ENCODE results near the gene LAMA3. TPM values are rescaled to one million over a fixed set of nuclear protein-coding genes. Genes with fewer than 3 reads are reported as not detected.

The LAMA3 gene
- total and polyA plus RNA-seq, 2 experiments from 2014 or later, result 3.9 to 4.9 TPM

DNA sequence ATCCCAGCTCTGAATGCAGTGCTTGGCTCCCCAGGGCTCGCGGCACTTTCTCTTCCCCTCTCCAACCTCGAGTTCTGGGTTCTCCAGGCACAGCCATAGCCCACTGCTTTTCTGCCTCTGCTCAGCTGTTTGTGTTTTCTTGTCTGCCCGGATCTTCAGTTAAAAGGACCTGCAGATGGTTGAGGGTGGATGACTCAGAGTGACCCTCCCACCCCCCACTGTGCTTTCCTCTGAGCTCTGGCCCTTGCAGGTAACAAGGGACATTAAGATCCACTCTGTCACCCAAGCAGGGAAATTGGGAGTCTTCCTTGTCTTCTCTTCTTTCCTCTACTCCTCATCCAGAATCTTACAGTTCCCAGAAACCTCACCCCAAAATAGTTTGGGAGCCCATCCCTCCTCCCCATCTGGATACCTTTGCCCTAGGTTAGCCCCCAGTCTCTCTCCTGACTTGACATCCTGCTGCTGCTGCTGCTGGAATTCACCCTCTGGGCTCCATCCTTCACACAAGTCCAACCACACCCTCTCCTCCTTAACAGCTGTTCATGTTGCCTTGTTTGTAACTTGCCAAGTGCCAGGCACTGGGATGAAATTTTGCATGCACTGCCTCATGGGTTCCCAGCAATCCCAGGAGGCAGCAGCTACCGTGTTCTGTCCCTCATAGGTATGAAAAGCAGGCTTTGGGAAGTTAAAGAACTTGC lies 167.4 kb downstream of the LAMA3 start:
- peaks cover 19% of the 10 kb centered on the region for H3K4me1 ChIP-seq (ENCODE audit: insufficient read depth)
- H3K79me2 ChIP-seq (replicated peaks; ENCODE audit: insufficient read depth), result no peaks in the 10 kb centered on the region
- Mint-ChIP-seq H3K36me3 (ENCODE audit: low read depth) (no peaks in the 10 kb centered on the region), H3K27ac (no peak overlapping the region), H3K4me3 (no peak overlapping the region), H3K4me1 (peaks cover 15% of the 10 kb centered on the region), H3K9me3 (no peaks in the 10 kb centered on the region; the same call in 2 of the 3 replicates), H3K27me3 (ENCODE audit: insufficient read depth, low read depth, poor library complexity) (peaks cover 5% of the 10 kb centered on the region)
- H3F3A ChIP-seq (replicated peaks; ENCODE audit: low read depth), result no peaks in the 10 kb centered on the region; the same call in 1 of the 2 replicates
- peaks cover 9% of the 10 kb centered on the region for H3K9me2 ChIP-seq (ENCODE audit: insufficient read depth)
- no peak overlapping the region for H2AFZ ChIP-seq
- ATAC-seq, result no peak
- no peaks in the 10 kb centered on the region for H3K36me3 ChIP-seq (ENCODE audit: insufficient read depth)
- no peaks in the 10 kb centered on the region for H4K20me1 ChIP-seq (replicated peaks; ENCODE audit: insufficient read depth)
- H3K27me3 ChIP-seq (ENCODE audit: insufficient read depth), result no peaks in the 10 kb centered on the region
- DNase-seq (ENCODE audit: low spot score), result no peak
- no peak overlapping the region for H3K27ac ChIP-seq (ENCODE audit: low read depth)
- H3K4me3 ChIP-seq, result no peak overlapping the region
- H3K4me2 ChIP-seq, result no peak overlapping the region
- no peak for TF ChIP-seq NANOG (IDR thresholded peaks at IDR 0.05; ENCODE audit: borderline replicate concordance)
- no peak for TF ChIP-seq EZH2 (IDR thresholded peaks at IDR 0.05; ENCODE audit: low read depth, unreplicated experiment)

GRCh38 chr18:23857164-23857552 lies 167.9 kb downstream of the LAMA3 start:
- H3K79me2 ChIP-seq (replicated peaks; ENCODE audit: insufficient read depth), result no peaks in the 10 kb centered on the region
- no peak overlapping the region for H3K27ac ChIP-seq (ENCODE audit: low read depth)
- no peaks in the 10 kb centered on the region for H4K20me1 ChIP-seq (replicated peaks; ENCODE audit: insufficient read depth)
- peaks cover 24% of the 10 kb centered on the region for H3K4me1 ChIP-seq (ENCODE audit: insufficient read depth)
- H2AFZ ChIP-seq, result no peak overlapping the region
- peaks cover 6% of the 10 kb centered on the region for H3K9me2 ChIP-seq (ENCODE audit: insufficient read depth)
- H3K4me3 Mint-ChIP-seq, result no peak overlapping the region
- no peak overlapping the region for H3K4me2 ChIP-seq
- no peak for DNase-seq (ENCODE audit: low spot score)
- peaks cover 20% of the 10 kb centered on the region for H3K4me1 Mint-ChIP-seq
- H3K4me3 ChIP-seq, result no peak overlapping the region
- H3K27me3 ChIP-seq (ENCODE audit: insufficient read depth), result no peaks in the 10 kb centered on the region
- no peaks in the 10 kb centered on the region; the same call in 2 of the 3 replicates for H3K9me3 Mint-ChIP-seq
- H3K27ac Mint-ChIP-seq, result no peak overlapping the region
- H3F3A ChIP-seq (replicated peaks; ENCODE audit: low read depth), result no peaks in the 10 kb centered on the region; the same call in 1 of the 2 replicates
- H3K27me3 Mint-ChIP-seq (ENCODE audit: insufficient read depth, low read depth, poor library complexity), result peaks cover 8% of the 10 kb centered on the region
- no peaks in the 10 kb centered on the region for H3K36me3 ChIP-seq (ENCODE audit: insufficient read depth)
- no peak for ATAC-seq
- H3K36me3 Mint-ChIP-seq (ENCODE audit: low read depth), result no peaks in the 10 kb centered on the region
- TF ChIP-seq ZNF462 (CRISPR knock-in tag; IDR thresholded peaks at IDR 0.05) (no peak), EZH2phosphoT487 (IDR thresholded peaks at IDR 0.05; ENCODE audit: unreplicated experiment) (no peak), ZNF114 (CRISPR knock-in tag; IDR thresholded peaks at IDR 0.05) (no peak), JUNB (IDR thresholded peaks at IDR 0.05; ENCODE audit: unreplicated experiment) (no peak), POLR2AphosphoS5 (IDR thresholded peaks at IDR 0.05; ENCODE audit: low read depth) (no peak), CREB1 (CRISPR knock-in tag; IDR thresholded peaks at IDR 0.05; ENCODE audit: low read depth) (no peak), STAT1 (IDR thresholded peaks at IDR 0.05; ENCODE audit: unreplicated experiment) (no peak), EZH2 (IDR thresholded peaks at IDR 0.05; ENCODE audit: low read depth, unreplicated experiment) (no peak)
- TF ChIP-seq, protein P1, sequence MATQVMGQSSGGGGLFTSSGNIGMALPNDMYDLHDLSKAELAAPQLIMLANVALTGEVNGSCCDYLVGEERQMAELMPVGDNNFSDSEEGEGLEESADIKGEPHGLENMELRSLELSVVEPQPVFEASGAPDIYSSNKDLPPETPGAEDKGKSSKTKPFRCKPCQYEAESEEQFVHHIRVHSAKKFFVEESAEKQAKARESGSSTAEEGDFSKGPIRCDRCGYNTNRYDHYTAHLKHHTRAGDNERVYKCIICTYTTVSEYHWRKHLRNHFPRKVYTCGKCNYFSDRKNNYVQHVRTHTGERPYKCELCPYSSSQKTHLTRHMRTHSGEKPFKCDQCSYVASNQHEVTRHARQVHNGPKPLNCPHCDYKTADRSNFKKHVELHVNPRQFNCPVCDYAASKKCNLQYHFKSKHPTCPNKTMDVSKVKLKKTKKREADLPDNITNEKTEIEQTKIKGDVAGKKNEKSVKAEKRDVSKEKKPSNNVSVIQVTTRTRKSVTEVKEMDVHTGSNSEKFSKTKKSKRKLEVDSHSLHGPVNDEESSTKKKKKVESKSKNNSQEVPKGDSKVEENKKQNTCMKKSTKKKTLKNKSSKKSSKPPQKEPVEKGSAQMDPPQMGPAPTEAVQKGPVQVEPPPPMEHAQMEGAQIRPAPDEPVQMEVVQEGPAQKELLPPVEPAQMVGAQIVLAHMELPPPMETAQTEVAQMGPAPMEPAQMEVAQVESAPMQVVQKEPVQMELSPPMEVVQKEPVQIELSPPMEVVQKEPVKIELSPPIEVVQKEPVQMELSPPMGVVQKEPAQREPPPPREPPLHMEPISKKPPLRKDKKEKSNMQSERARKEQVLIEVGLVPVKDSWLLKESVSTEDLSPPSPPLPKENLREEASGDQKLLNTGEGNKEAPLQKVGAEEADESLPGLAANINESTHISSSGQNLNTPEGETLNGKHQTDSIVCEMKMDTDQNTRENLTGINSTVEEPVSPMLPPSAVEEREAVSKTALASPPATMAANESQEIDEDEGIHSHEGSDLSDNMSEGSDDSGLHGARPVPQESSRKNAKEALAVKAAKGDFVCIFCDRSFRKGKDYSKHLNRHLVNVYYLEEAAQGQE (IDR thresholded peaks at IDR 0.05; ENCODE audit: unreplicated experiment), result no peak
